ENCODE results near the gene CPNE7. TPM values are rescaled to one million over a fixed set of nuclear protein-coding genes. Genes with fewer than 3 reads are reported as not detected.
A peak's percentile ranks its signal among the peaks of the same experiment; 100 is the strongest.
"Not testable (repeated sequence)": the region's sequence is repeated elsewhere in the genome, so short reads cannot be mapped to it uniquely, and the experiment has no call there.

CPNE7 gene
- total RNA-seq, 1 experiment from 2014 or later, result 18.5 TPM

GRCh38 chr16:89623511-89624261 lies 48.1 kb downstream of the CPNE7 start:
- DNase-seq (ENCODE audit: low spot score), result no peak

GRCh38 chr16:89624777-89625761 lies 49.5 kb downstream of the CPNE7 start:
- no peak for DNase-seq (ENCODE audit: low spot score)

DNA sequence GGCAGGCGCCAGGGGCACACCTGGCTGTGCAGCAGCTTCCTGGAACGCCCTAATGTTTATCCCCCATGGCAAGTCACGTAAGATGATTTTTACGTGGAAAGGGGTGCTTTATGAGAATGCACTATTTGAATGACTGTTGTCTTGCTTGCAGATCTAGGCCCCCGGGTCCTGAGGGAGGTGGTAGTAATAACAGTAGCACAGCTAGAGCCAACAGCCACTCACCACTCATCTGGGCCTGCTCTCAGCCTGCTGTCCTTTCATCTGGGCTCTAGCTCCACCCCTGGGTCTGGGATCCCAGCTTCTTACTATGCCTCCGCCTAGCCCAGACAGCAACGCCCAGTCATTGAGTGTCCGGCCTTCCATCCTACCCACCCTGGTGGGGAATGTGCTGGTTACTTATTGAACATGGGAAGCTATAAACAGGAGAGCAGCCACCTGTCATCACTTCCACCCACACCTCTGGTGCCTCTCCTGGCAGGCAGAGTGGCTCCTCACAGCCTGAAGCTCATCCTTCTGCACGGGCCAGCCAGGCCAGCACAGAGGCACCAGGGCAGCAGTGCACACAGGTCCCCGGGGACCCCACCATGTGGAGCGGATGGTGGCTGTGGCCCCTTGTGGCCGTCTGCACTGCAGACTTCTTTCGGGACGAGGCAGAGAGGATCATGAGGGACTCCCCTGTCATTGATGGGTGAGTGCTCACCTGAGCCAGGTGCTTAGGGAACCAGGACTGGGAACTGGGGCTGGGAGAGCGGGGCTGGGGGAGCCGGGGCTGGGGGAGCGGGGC lies 54.5 kb downstream of the CPNE7 start:
- DNase-seq (ENCODE audit: low spot score), result no peak

DNA sequence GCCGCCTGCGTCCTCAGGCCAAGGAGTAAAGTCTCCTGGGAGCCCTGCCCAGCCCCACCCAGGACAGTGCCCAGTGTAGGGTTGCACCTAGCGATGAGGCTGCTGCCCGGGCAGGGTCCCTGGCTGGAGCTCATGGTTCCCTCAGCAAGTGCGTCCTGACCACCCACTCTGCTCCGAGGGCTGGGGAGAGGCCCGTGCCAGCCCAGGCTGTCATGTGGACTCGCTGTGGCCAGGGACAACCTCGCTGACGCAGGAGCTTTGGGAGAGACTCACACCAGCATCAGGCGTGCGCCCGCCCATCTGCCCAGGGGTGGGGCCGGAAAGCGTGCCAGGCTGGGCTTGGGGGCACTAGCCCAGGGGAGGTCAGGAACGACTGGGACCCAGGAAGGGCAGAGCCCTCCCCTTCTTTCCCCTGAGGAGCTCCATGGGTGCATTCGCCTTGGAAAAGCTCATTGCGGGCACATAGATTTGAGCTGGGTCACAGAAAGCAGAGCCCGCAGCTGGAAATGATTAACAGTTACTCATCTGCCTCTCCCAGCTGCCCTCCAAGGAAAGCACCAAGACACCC lies 57.6 kb downstream of the CPNE7 start:
- DNase-seq (ENCODE audit: low spot score), result peak; percentile 95

- not testable (repeated sequence) for DNase-seq (ENCODE audit: low spot score)
These were observed 59.2 kb downstream of the CPNE7 start for GRCh38 chr16:89634463-89635385.

DNA sequence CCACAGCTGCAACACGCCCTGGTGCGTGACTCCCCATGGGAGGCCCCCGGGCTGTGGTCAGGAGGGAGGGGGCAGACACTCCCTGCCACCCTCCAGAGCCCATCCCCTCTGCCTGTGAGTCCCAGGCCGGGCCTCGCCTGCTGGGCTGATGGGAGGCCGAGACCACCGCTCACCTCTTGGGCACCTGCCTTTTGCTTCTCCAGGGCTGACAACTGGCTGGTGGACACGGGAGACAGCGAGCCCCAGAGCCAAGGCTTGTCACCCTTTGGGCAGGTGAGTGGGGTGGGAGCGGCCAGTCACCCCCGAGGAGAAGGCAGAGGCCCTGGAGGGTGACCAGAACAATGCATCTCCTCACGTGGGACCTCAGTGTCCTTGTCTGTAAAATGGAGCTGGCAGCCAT lies 61.1 kb downstream of the CPNE7 start:
- DNase-seq (ENCODE audit: low spot score), result no peak

- no peak for DNase-seq (ENCODE audit: low spot score)
These were observed 61.8 kb downstream of the CPNE7 start for GRCh38 chr16:89637379-89637778.

GRCh38 chr16:89638455-89638854 lies 62.9 kb downstream of the CPNE7 start:
- DNase-seq (ENCODE audit: low spot score), result no peak

DNA sequence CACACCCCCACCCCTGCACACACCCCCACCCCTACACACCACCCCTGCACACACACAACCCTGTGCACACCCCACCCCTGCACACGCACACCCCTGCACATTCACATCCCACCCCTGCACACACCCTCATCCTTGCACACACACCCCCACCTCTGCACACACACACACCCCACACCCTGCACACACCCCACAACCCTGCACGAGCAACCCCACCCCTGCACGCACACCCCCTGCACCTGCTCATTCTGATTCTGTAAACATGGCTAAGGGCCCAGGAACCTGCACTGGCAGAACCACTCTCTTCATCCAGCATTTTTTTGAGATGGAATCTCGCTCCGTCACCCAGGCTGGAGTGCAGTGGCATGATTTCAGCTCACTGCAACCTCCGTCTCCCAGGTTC lies 63.8 kb downstream of the CPNE7 start:
- DNase-seq (ENCODE audit: low spot score), result no peak

DNA sequence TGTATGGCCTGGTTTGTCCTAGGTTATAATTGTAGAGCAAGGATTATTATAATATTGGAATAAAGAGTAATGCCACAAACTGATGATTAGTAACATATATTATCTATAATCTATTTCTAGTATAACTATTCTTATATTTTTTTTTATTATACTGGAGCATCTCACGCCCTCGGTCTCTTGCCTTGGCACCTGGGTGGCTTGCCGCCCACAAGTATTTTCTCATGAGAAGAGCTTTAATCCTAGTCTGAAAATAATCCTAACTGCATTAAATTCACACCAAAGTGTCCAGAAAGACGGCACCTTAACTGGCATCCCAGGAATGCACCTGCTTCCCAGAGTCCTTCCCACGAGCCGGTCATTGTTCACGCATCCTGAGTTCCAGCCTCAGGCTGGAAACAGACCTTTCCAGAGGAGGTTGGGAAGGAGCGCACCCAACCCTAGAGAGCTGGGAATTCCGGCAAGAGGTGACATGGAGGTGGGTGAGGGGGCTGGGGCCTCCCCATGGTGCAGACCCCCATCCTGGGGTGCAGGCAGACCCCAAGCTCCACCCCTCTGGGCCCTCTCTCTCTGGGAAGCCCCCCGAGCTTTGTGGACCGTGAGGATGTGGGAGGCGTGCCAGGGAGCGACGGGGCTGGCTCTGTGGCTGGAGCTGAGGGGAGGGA lies 66.0 kb downstream of the CPNE7 start:
- DNase-seq (ENCODE audit: low spot score), result no peak

DNA sequence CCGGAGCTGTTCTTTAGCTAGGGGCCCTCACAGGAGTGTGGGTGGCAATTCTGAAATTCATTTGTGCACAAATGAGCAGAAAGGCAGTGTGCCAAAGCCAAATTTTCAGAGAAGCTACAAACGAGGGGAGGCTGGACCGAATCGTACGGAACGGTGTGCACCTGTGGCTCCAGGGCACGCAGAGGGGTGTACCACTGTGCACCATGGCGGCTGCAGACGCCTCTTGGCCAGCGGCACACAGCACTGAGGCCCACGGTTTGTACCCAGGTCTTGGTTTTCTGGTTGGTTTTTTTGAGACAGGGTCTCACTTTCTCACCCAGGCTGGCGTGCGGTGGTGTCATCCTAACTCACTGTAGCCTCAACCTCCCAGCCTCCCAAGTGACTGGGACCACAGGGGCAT lies 67.0 kb downstream of the CPNE7 start:
- no peak for DNase-seq (ENCODE audit: low spot score)

DNA sequence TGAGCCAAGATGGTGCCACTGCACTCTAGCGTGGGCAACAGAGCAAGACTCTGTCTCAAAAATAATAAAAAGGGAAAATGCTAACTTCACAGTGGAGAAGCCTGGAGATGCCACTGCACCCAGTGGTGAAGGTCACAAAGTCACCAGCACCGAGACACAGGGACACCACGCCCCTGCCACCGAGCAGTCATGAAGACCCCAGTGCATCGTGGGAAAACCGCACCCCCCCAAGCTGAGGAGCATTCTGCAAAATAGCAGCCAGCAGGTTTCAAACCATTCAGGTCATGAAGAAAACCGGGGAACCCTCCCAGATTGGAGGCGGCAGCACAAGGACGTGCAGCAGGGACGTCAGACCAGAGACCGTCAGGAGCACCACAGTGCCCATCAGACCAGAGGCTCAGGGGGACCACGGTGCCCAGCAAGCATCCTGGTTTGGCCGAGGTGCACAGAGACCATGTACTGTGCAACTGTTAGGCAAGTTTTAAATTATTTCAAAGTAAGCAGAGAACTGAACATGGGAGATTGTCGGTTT lies 68.3 kb downstream of the CPNE7 start:
- no peak for DNase-seq (ENCODE audit: low spot score)

DNA sequence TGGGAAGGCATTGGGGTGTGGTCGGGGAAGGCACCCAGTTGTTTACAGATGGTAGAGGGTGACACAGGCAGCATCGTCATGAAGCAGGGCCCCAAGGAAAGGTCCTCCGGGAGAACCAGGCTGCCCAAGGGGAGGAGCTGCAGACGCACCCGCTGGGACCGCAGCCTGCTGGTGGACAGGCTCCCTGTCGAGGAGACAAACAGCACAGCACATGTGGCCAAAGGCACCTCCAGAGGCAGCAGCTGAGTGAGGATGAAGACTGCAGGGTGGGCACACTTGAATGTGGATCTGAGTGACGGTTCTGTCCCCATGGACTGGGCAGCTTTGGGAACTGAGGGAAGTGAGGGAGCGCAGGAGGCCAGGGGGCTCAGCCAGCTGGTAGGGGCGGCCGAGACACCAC lies 69.6 kb downstream of the CPNE7 start:
- no peak for DNase-seq (ENCODE audit: low spot score)

- no peak for DNase-seq (ENCODE audit: low spot score)
These were observed 70.7 kb downstream of the CPNE7 start for GRCh38 chr16:89646270-89646669.

Other genes with a start within 250 kb of the CPNE7 start
- 48.3 and 61.6 TPM in 2 replicates for gene ANKRD11, start 85.2 kb upstream of the CPNE7 start, total RNA-seq (2014; rRNA removed; shearing (Covaris generic))
- gene SPG7, start 67.4 kb upstream of the CPNE7 start, total RNA-seq (2014; rRNA removed; shearing (Covaris generic)), result 171 and 208 TPM in 2 replicates
- 4,331 and 5,553 TPM in 2 replicates for gene RPL13, start 15.1 kb upstream of the CPNE7 start, total RNA-seq (2014; rRNA removed; shearing (Covaris generic))
- gene DPEP1, start 37.9 kb downstream of the CPNE7 start, total RNA-seq (2014; rRNA removed; shearing (Covaris generic)), result 0.43 and 1.2 TPM in 2 replicates
- 83.6 and 105 TPM in 2 replicates for gene CHMP1A, start 82.0 kb downstream of the CPNE7 start, total RNA-seq (2014; rRNA removed; shearing (Covaris generic))
- 8.5 and 12.4 TPM in 2 replicates for gene SPATA33, start 82.1 kb downstream of the CPNE7 start, total RNA-seq (2014; rRNA removed; shearing (Covaris generic))
- gene CDK10, start 110.9 kb downstream of the CPNE7 start, total RNA-seq (2014; rRNA removed; shearing (Covaris generic)), result 31.1 and 46.6 TPM in 2 replicates
- gene SPATA2L, start 125.9 kb downstream of the CPNE7 start, total RNA-seq (2014; rRNA removed; shearing (Covaris generic)), result 21.1 and 24.3 TPM in 2 replicates
- 12.0 and 14.2 TPM in 2 replicates for gene VPS9D1, start 145.1 kb downstream of the CPNE7 start, total RNA-seq (2014; rRNA removed; shearing (Covaris generic))
- 14.6 and 18.9 TPM in 2 replicates for gene ZNF276, start 145.8 kb downstream of the CPNE7 start, total RNA-seq (2014; rRNA removed; shearing (Covaris generic))
- 51.8 and 55.9 TPM in 2 replicates for gene FANCA, start 240.9 kb downstream of the CPNE7 start, total RNA-seq (2014; rRNA removed; shearing (Covaris generic))

Measured in A172 (cell line).